GM19455 (cell line): ENCODE results near the gene COBLL1.
"Not testable (repeated sequence)": the region's sequence is repeated elsewhere in the genome, so short reads cannot be mapped to it uniquely, and the experiment has no call there.

Source experiments
- ATAC-seq: cut with Tn5 transposase; IDR thresholded peaks from one replicate; pipeline ENCODE4 v1.9.1; 2021; ENCODE audit not compliant: unreplicated experiment

COBLL1 gene, protein sequence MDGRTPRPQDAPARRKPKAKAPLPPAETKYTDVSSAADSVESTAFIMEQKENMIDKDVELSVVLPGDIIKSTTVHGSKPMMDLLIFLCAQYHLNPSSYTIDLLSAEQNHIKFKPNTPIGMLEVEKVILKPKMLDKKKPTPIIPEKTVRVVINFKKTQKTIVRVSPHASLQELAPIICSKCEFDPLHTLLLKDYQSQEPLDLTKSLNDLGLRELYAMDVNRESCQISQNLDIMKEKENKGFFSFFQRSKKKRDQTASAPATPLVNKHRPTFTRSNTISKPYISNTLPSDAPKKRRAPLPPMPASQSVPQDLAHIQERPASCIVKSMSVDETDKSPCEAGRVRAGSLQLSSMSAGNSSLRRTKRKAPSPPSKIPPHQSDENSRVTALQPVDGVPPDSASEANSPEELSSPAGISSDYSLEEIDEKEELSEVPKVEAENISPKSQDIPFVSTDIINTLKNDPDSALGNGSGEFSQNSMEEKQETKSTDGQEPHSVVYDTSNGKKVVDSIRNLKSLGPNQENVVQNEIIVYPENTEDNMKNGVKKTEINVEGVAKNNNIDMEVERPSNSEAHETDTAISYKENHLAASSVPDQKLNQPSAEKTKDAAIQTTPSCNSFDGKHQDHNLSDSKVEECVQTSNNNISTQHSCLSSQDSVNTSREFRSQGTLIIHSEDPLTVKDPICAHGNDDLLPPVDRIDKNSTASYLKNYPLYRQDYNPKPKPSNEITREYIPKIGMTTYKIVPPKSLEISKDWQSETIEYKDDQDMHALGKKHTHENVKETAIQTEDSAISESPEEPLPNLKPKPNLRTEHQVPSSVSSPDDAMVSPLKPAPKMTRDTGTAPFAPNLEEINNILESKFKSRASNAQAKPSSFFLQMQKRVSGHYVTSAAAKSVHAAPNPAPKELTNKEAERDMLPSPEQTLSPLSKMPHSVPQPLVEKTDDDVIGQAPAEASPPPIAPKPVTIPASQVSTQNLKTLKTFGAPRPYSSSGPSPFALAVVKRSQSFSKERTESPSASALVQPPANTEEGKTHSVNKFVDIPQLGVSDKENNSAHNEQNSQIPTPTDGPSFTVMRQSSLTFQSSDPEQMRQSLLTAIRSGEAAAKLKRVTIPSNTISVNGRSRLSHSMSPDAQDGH

GRCh38 chr2:164841719-164842623 lies at the start of gene COBLL1:
Gene COBLL1 (minus strand): TSS chr2:164841823. CDS start chr2:164841196, 627 bp downstream.
- ATAC-seq, result peak; percentile 78

DNA sequence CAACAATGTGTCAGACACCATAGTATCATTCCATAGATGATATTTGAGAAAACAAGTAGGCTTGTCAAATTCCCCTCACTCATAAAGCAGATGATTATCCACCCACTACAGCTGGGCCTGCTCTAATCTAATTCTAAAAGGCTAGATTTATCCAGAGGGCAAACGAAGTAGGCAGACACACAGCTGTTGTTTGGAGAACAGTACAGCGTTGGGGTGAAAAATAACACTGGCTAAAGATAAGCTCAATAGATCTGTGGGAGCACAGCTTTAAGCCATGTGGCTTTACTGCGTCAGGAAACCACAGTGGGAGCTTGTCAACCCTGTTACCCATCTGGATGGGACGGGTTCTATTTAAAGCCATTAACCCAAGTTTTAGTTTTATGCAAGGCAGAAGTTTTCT lies 48.9 kb upstream of the COBLL1 start:
- no peak for ATAC-seq

DNA sequence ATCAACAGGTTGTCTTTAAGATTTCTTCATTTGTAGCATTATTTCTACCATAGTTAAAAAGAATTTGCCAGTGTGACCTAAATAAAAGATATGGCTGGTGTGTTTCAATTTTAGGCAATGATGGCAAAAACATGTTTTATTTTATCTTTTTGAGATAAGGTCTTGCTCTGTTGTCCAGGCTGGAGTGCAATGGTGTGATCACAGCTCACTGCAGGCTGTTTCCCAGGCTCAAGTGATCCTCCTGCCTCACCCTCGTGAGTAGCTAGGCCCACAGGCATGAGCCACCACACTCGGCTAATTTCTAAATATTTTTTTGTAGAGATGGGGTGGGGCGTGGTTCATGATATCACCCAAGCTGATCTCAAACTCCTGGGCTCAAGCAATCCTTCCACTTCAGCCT lies 47.0 kb upstream of the COBLL1 start:
- no peak for ATAC-seq

DNA sequence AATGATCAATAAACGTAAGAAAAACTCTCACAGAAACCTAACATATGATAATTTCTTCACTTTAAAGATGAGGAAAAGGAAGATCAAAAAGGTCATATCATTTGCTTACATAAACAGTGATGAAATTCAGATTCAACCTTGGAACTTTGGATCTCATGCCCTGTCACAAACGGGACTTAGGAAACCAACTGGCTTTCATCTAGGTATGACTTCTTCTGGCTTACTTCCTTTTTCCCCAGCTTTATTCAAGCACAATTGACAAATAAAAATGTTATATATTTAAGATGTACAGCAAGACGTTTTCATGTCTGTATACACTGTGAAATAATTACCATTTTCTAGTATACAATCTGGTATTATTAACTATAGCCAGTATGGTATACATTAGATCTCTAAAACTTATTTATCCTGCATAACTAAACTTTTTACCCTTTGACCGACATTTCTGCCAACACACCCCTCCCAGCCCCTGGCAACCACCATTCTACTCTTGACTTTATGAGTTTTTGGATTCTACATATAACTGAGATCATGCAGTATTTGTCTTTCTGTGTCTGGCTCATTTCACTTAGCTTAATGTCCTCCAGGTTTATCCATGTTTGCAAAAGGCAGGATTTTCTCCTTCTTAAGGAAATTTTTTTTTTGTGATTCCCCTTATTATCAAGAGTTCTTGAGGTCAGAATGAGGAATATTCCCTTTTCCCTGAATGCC lies 46.0 kb upstream of the COBLL1 start:
- no peak for ATAC-seq

DNA sequence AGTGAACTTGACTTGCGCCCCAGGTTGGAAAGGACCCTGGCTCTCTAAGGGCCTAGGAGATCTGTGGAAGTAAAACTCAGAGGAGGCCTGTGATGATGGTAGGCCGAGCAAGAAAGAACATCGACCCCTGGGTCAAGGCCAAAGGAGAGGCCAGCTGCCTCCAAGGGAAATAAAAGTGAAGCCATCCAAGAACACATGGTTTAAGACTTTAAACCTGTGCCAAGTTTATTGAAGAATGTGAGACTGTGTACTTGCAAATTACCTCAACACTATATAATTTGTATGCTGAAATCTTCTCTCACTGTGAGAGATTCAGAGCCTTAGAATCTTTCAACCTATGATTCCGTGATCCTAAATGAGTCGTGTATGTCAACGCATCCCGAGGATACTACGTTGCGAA lies 40.7 kb upstream of the COBLL1 start:
- ATAC-seq, result no peak

- ATAC-seq, result no peak
These were observed 39.9 kb upstream of the COBLL1 start for GRCh38 chr2:164881524-164881923.

DNA sequence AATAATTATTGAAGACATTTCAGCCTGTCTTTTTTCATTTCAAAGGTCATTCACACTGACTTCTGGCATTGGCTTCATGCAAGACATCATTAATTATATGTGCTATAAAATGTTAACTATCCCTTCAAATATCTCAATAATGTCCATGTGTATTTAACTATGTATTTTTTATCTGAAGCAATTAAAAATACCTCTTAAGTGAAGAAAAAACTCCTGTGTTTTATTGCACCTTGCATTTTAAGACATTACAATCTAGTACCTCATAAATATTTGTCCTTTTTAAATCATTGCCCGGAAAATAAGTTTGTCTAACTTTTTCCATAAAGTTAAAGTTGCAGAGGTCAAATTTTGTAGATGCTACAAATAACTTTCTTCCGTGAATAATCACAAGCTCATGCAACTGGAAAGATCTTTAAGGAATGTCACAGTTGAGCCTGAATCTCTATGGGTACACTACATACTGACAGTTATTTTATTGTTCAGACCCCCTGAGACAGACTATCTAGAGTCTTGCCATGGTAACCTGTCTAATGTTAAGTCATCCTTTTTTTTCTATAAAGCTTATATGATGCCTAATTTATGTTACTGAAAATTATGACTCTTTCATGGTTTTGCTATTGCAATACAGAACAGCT lies 38.4 kb upstream of the COBLL1 start:
- ATAC-seq, result no peak

GRCh38 chr2:164877927-164878326 lies 36.3 kb upstream of the COBLL1 start:
- ATAC-seq, result no peak

DNA sequence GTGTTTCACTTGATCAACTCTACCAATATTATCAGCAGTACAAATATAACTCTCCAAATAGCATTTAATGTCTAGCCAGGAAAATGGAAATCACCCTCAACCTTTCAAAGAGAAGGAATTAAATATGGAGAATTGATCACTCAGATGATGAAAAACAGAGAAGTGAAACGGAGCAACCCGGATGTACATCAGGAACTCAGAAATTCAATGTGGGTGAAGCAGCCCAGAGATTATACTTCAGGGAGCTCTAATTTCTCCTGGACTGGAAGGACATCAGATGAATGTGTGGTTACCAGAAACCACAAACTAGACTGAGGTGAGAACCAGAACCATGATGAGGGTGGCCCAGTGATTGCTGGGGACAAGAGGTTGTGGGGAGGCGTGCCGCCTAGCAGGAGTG lies 35.5 kb upstream of the COBLL1 start:
- no peak for ATAC-seq

DNA sequence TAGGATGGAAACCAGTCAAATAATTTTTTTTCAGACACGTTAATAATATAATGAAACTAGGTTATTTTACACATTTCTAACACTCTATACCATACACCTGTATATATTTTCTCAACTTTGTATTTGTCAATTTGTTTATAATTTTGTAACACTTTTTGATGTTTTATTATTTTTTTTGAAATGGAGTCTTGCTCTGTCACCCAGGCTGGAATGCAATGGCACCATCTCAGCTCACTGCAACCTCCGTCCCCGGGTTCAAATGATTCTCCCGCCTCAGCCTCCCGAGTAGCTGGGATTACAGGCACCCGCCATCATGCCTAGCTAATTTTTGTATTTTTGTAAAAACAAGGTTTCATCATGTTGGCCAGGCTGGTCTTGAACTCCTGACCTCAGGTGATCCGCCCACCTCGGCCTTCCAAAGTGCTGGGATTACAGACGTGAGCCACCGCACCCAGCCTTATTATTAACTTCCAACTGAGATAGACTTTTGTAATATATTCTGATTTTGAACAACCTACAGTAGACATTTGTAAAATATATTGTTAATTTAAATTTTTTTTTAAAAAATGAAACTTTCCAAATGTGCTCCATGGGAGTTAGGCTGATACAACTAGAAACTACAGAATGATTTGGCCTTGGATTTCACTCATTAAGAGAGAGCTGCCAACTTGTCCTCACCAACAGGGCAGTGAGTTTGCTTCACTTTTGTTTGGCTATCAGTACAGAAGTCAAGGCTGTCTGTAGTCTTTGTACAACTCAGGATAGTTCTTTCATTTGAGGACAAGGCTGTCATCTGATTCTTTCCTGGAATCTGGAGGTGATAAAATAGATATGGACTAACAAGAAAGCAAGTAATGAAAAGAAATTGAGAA lies 33.9 kb upstream of the COBLL1 start:
- ATAC-seq, result no peak

- no peak for ATAC-seq
These were observed 31.7 kb upstream of the COBLL1 start for GRCh38 chr2:164873210-164873908.

- ATAC-seq, result no peak
These were observed 29.8 kb upstream of the COBLL1 start for GRCh38 chr2:164871404-164871803.

- no peak for ATAC-seq
These were observed 27.8 kb upstream of the COBLL1 start for GRCh38 chr2:164869420-164869772.

- no peak for ATAC-seq
These were observed 27.2 kb upstream of the COBLL1 start for GRCh38 chr2:164868563-164869419.

- ATAC-seq, result no peak
These were observed 26.3 kb upstream of the COBLL1 start for GRCh38 chr2:164867779-164868397.

GRCh38 chr2:164866381-164866780 lies 24.8 kb upstream of the COBLL1 start:
- ATAC-seq, result not testable (repeated sequence)

DNA sequence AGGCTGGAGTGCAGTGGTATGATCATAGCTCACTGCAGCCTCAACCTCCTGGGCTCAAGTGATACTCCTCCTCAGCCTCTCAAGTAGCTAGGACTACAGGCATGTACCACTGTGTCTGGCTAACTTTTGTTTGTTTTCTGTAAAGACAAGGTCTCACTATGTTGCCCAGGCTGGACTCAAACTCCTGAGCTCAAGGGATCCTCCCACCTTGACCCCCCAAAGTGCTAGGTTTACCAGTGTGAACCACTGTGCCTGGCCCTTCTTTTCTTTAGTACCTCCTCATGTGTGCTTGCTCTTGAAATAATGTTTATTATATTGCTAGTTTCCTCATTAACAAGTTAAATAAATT lies 19.0 kb upstream of the COBLL1 start:
- ATAC-seq, result no peak
